Cardiac fibroblast (primary cell): Measurements from ENCODE around the gene MYL7.

Source experiments
- DNase-seq, 2 donors: peaks; one replicate each; pipeline versions ENCODE4 v3.0.0 to v3.0.0-alpha.2; 2010; ENCODE audit warnings: low read depth in 2 of 2
- H3K4me3 ChIP-seq, 2 donors: replicated peaks in 1 of 2; 1 replicate in 1 of 2; 2 replicates in 1 of 2; pipeline ENCODE4 v1.5.1; 2011; ENCODE audit warnings: low read depth in 2 of 2, low read length in 2 of 2, mild to moderate bottlenecking in 2 of 2, moderate library complexity in 1 of 2
- CTCF ChIP-seq: IDR thresholded peaks from one replicate; pipeline ENCODE4 v1.5.1; 2011; ENCODE audit warnings: low read depth, mild to moderate bottlenecking, low read length, inconsistent platforms

Gene MYL7, protein sequence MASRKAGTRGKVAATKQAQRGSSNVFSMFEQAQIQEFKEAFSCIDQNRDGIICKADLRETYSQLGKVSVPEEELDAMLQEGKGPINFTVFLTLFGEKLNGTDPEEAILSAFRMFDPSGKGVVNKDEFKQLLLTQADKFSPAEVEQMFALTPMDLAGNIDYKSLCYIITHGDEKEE

GRCh38 chr7:44141221-44141850, at the start of gene MYL7:
TSS of gene MYL7 (minus strand) at chr7:44141332. CDS start at chr7:44141305, 27 bp downstream.
- TF ChIP-seq CTCF: no peak
- no peak within 1 kb of the TSS for H3K4me3 ChIP-seq
- no peak for DNase-seq

DNA sequence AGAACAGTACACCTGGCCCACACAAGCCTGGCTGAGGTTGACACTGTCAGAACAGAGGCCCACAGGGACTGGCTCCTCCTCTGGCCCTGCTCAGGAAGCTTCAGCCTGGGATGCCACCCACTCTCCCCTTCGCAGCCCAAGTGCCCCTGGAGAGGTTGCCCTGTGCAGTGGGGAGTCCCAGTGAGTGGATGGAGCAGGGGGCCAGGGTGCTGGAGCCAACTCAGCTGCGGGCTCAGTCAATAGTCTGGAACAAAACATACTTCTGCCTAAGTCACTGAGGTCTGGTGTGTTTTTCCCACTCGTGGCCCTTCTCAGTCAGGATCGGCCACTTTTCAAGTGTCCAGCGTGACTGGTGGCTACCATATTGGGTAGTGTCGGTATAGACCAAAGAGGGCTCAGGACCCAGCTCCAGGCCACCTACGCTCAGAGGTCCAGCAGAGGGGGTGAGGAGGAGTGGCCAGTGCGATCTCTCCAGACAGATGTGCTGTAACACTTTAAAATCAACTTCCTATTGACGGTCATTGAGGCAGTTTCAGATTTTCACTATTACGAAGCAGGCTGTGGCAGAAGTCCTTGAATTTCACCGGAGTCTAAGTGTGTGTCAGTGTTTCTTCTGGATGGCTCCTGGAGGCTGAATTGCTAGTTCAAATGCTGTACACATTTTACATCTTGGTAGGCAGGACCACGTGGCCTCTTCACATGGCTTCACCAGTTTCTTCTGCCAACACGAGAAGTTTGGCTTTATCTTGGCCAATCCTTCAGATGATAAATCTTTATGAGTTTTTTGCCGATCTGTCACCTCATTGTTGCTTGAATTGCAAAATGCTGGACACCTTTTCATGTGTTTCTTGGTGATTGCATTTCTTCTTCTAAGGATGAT, 49.1 kb upstream of the MYL7 start:
- no peak for TF ChIP-seq CTCF
- H3K4me3 ChIP-seq: no peak overlapping the region
- DNase-seq: no peak

GRCh38 chr7:44189286-44189992, 48.3 kb upstream of the MYL7 start, which contains the start of gene GCK:
TSS of gene GCK (minus strand) at chr7:44189439. CDS start at chr7:44188953, 486 bp downstream.
- DNase-seq: no peak

DNA sequence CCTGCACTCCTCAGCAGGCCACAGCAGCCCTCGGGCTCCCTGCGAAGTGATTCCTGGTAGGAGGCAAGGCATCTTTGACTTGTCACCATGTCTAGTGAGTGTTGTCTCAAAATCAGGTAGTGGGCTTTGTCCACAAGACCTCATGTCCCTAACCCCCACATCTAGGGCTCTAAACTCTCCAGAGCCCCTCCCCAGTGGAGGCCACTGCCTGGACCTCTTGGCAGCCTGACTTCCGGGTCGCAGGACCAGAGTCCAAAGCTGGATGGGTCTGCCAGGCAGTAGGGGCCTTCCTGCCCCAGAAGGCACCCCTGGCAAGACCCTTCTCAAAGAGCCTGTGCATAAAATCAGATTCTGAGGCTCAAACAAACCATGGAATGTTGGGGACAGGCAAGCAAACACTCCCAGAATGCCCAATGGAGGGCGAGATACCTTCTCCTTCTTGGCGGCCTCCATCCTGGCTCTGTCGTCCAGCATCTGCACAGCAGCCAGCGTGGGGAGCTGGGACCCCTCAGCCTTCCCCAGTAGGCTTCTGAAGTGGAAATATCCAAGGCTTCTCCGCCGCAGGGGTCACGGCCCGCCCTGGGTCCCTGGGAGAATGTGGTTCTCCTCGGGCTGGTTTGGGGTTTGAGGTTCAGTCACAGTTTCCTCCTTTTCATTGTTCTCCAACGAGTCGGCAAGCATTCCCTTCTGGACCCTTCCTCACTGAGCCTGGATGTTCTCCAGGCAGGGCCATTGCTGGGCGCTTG, 47.5 kb upstream of the MYL7 start:
- no peak for TF ChIP-seq CTCF
- no peak overlapping the region for H3K4me3 ChIP-seq
- no peak for DNase-seq

More at GRCh38 chr7:44189286-44189992, 48.3 kb upstream of the MYL7 start, which contains the start of gene GCK:
- H3K4me3 ChIP-seq: no peak within 1 kb of the TSS
- TF ChIP-seq CTCF: no peak

DNA sequence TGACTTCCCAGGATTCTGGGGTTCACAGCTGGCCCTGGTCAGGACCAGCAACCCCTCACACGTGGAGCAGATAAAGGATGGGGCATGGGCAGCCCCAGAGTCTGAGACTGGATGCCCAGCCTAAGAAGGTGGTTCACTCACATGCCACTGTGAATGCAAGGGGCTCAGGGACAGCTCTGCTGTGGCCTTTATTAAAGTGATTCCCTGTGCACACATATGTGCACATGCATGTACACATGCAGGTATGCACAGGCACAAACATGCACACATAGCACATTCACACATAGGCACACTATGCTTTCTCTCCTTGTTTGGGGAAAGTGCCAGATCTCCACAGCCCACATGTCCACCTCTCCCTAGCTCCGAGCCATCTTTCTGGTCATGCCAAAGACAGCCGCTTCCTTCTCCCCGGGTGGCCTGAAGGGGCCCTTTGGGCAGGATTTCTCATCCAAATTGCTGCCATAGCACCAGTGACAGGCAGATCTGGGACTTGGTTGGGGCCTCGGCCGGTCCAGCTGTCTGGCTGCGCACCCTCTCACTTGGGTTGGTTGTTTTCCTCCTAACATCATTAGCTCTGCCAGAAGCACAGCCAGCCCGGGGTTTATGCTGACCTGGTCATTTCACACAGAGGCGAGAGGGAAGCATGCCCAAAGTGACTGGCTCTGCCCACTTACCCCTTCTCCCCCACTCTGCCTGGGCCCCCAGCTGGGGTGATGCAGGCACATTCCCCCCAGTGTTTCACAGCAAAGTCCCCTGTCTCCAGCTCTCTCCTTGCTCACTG, 46.7 kb upstream of the MYL7 start:
- DNase-seq: no peak
- H3K4me3 ChIP-seq: no peak overlapping the region
- TF ChIP-seq CTCF: no peak
